Kidney (tissue), 14 donors: ENCODE results near the gene UBN1. TPM values are rescaled to one million over a fixed set of nuclear protein-coding genes. Genes with fewer than 3 reads are reported as not detected.

ENCODE experiments used
- DNase-seq, 5 donors: peaks; one replicate each; pipeline ENCODE4 v3.0.0-alpha.2; 2013 to 2020
- FAIRE-seq: peaks from 2 replicates; lab custom pipeline; 2012; peaks lifted over from hg19 to GRCh38; lab: Jason Lieb, UNC
- H3K27ac ChIP-seq, 2 donors: one replicate each; pipeline ENCODE4 v1.7.0; 2013; ENCODE audit warnings: low read depth in 2 of 2, low read length in 2 of 2, inconsistent platforms in 1 of 2
- H3K27me3 ChIP-seq: one replicate; pipeline ENCODE4 v1.7.1; 2013; ENCODE audit warnings: low read length, inconsistent platforms; ENCODE audit not compliant: control insufficient read depth, insufficient read depth
- H3K36me3 ChIP-seq, 3 donors: one replicate each; pipeline versions ENCODE4 v1.7.0 to v1.7.1; 2013; ENCODE audit warnings: low read length in 3 of 3, control low read depth in 1 of 3, inconsistent platforms in 1 of 3; ENCODE audit not compliant: insufficient read depth in 3 of 3, control insufficient read depth in 2 of 3
- H3K4me1 ChIP-seq, 3 donors: one replicate each; pipeline versions ENCODE4 v1.7.0 to v1.7.1; 2013; ENCODE audit warnings: low read length in 3 of 3, inconsistent platforms in 1 of 3, low read depth in 1 of 3; ENCODE audit not compliant: control insufficient read depth in 2 of 3, insufficient read depth in 2 of 3
- H3K4me3 ChIP-seq, 3 donors: one replicate each; pipeline versions ENCODE4 v1.7.0 to v1.8.1; 2013; ENCODE audit warnings: low read length in 3 of 3, control low read depth in 1 of 3, inconsistent platforms in 1 of 3
- H3K9ac ChIP-seq, 3 donors: one replicate each; pipeline versions ENCODE4 v1.7.0 to v1.7.1; 2013; ENCODE audit warnings: low read length in 3 of 3, control low read depth in 1 of 3, inconsistent platforms in 1 of 3
- H3K9me3 ChIP-seq, 3 donors: one replicate each; pipeline versions ENCODE4 v1.7.0 to v1.7.1; 2013; ENCODE audit warnings: low read length in 3 of 3, control low read depth in 1 of 3, inconsistent platforms in 1 of 3; ENCODE audit not compliant: control insufficient read depth in 2 of 3, insufficient read depth in 1 of 3
- intact Hi-C: fragments of 100-400 bp; cut with DNase I; formaldehyde crosslinking; loops from one replicate; pipeline ENCODE4 v1.11.1; 2022
- polyA plus RNA-seq: library from polyadenylated mRNA; stranded (reverse); fragments of 350-450 nt; fragmentation: Illumina TruSeq; extraction: RNeasy Lipid Tissue Mini Kit (QIAGEN cat#74804); gene quantifications from one replicate; pipeline ENCODE4 v1.2.3, GENCODE V29; 2014; ENCODE audit warnings: low read depth, low replicate concordance; ENCODE audit not compliant: insufficient read depth
- total RNA-seq: library from RNA; stranded (reverse); fragmentation: NEBNext Ultra II Directional; extraction: Animal tissue kit (Norgen Biotek cat#: 25700); gene quantifications from one replicate; pipeline ENCODE4 v1.2.1, GENCODE V29; 2021
- TF ChIP-seq, protein P1 (sequence below): IDR thresholded peaks from 3 replicates; pipeline ENCODE4 v1.5.1; 2012; ENCODE audit warnings: mild to moderate bottlenecking, moderate library complexity, borderline replicate concordance; ENCODE audit not compliant: insufficient read depth; ENCODE audit errors: extremely low read depth
- donor health status: control.
- donor health status: control.
- donor health status: control.
- donor health status: control.
- donor health status: control.
- donor health status: DM: yes; HTN: yes; CAD: no.
- donor health status: Normal renal cell carcinoma (clear cell type).

Gene UBN1
- total and polyA plus RNA-seq, 2 donors from 2014 or later: 6.1 to 28.6 TPM

- TF ChIP-seq, protein P1, sequence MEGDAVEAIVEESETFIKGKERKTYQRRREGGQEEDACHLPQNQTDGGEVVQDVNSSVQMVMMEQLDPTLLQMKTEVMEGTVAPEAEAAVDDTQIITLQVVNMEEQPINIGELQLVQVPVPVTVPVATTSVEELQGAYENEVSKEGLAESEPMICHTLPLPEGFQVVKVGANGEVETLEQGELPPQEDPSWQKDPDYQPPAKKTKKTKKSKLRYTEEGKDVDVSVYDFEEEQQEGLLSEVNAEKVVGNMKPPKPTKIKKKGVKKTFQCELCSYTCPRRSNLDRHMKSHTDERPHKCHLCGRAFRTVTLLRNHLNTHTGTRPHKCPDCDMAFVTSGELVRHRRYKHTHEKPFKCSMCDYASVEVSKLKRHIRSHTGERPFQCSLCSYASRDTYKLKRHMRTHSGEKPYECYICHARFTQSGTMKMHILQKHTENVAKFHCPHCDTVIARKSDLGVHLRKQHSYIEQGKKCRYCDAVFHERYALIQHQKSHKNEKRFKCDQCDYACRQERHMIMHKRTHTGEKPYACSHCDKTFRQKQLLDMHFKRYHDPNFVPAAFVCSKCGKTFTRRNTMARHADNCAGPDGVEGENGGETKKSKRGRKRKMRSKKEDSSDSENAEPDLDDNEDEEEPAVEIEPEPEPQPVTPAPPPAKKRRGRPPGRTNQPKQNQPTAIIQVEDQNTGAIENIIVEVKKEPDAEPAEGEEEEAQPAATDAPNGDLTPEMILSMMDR: no peak
- Histone ChIP-seq H3K27ac (no peak overlapping the region), H3K4me3 (no peak overlapping the region), H3K4me1 (no peaks in the 10 kb centered on the region), H3K36me3 (peaks cover 3 to 19% (median 14%) of the 10 kb centered on the region in 3 donors), H3K9ac (no peak overlapping the region), H3K27me3 (no peaks in the 10 kb centered on the region), H3K9me3 (no peaks in the 10 kb centered on the region)
- intact Hi-C loops: no loop called here
- FAIRE-seq (no peak), DNase-seq (no peak)
Measured at GRCh38 chr16:4890026-4890425, 42.7 kb downstream of the UBN1 start.

DNA sequence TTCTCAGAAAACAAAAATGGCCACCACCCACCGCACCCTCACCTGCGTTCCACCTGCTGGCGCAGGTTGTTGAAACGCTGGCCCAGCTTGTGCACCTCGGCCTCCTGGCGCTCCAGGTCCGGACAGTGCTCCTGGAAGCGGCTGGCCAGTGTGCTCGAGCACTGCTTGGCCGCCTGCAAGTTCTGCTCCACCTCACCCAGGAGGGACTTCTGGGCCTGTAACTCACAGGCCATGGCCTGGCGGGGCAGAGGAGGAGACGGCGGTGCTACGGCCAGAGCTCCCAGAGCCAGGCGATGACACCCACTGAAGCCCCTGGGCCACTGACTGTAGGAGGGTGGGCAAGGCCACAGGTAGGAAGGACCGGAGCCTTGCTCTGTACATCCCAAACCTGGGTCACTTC lies 43.4 kb downstream of the UBN1 start:
- no peaks in the 10 kb centered on the region for H3K9me3 ChIP-seq
- no peak overlapping the region for H3K4me3 ChIP-seq
- TF ChIP-seq, protein P1: no peak
- H3K27me3 ChIP-seq: no peaks in the 10 kb centered on the region
- no peak overlapping the region for H3K9ac ChIP-seq
- FAIRE-seq (no peak), DNase-seq (no peak)
- peaks cover 3 to 13% (median 10%) of the 10 kb centered on the region in 3 donors for H3K36me3 ChIP-seq
- intact Hi-C loops: no loop called here
- H3K27ac ChIP-seq: no peak overlapping the region
- no peaks in the 10 kb centered on the region for H3K4me1 ChIP-seq

DNA sequence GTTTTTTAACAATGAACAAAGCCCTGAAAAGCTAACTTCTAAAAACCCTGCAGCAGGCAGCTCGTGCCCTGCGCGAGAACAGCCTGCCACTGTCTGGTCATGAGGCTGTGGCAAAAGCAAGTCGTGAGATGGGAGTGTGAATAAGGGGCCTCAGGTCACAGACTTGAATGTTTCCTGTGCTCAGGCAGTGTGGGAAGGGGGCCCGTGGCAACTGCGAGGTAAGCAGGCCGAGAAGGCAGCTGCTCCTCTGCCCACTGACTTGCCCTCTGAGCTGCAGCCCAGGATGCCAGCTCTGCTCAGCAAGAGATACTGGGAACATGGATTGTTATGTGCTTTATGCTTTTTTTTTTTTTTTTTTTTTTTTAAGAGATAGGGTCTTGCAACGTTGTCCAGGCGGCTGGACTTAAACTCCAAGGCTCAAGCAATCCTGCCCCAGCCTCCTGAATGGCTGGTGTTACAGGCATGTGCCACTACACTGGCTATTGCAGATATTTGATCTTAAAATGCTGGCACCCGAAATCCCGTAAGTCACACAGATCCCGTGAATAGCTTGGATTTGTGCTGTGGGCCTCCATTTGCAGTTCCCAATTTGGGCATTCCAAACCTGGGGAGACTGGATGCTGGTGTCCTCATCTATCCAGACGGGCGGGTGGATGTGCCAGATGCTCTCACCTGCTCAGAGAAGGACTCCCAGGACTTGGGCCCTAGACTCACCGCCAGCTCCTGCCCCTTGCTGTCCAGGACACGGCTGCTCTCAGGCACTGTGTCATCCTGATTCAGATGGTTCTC lies 44.0 kb downstream of the UBN1 start:
- intact Hi-C loops: no loop called here
- no peak overlapping the region for H3K27ac ChIP-seq
- DNase-seq (no peak), FAIRE-seq (no peak)
- H3K4me1 ChIP-seq: no peaks in the 10 kb centered on the region
- H3K9ac ChIP-seq: no peak overlapping the region
- TF ChIP-seq, protein P1: no peak
- H3K36me3 ChIP-seq: peaks cover under 1 to 10% (median 10%) of the 10 kb centered on the region in 3 donors
- no peaks in the 10 kb centered on the region for H3K27me3 ChIP-seq
- H3K4me3 ChIP-seq: no peak overlapping the region
- no peaks in the 10 kb centered on the region for H3K9me3 ChIP-seq
